Measurements from ENCODE around the gene THSD7B. TPM values are rescaled to one million over a fixed set of nuclear protein-coding genes. Genes with fewer than 3 reads are reported as not detected.

Gene THSD7B
- total RNA-seq, 1 donor = under 0.01 TPM

DNA sequence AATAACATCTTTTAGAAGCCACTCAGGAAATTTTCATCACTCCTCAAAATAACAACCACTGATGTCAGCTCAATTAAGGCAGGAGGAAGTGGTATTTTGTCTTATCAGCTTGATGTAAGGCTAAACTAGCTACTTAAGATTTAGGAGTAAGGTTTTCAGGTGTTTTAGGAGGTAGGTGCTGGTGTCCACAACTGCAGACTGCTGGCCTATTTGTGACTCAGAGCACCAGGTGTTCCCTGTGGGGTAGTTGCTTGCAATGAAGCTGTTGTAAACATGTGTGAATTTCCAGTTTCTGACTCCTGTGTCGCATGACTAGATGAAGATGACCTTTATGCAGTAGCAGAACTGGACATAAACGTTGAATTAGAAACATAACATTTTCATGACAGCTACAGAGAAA is 164.2 kb downstream of the THSD7B start:
- H3K27me3 ChIP-seq (ENCODE audit: insufficient read depth, low read length) = no peaks in the 10 kb centered on the region
- no peak for DNase-seq (ENCODE audit: insufficient read length, low spot score, missing footprints)
- no peak for TF ChIP-seq CTCF (IDR thresholded peaks at IDR 0.05; ENCODE audit: extremely low read depth, low read depth, low read length)
- no peak overlapping the region for H3K4me2 ChIP-seq (ENCODE audit: insufficient read depth, low read length)
- no peaks in the 10 kb centered on the region for H3K4me1 ChIP-seq (ENCODE audit: insufficient read depth, low read length)
- no peaks in the 10 kb centered on the region for H3K36me3 ChIP-seq (ENCODE audit: insufficient read depth, low read length)
- H4K20me1 ChIP-seq (ENCODE audit: insufficient read depth, low read length) = no peaks in the 10 kb centered on the region
- no peaks in the 10 kb centered on the region for H3K79me2 ChIP-seq (ENCODE audit: insufficient read depth, low read length)
- H3K4me3 ChIP-seq (ENCODE audit: insufficient read depth, low read length) = no peak overlapping the region
- H3K27ac ChIP-seq (ENCODE audit: low read depth, low read length) = no peak overlapping the region
- no peaks in the 10 kb centered on the region for H3K9me3 ChIP-seq (ENCODE audit: low read depth, low read length)
- no peak overlapping the region for H2AFZ ChIP-seq (ENCODE audit: low read length)

- H2AFZ ChIP-seq (ENCODE audit: low read length) = no peak overlapping the region
- no peak overlapping the region for H3K27ac ChIP-seq (ENCODE audit: low read depth, low read length)
- no peaks in the 10 kb centered on the region for H3K9me3 ChIP-seq (ENCODE audit: low read depth, low read length)
- no peak overlapping the region for H3K4me2 ChIP-seq (ENCODE audit: insufficient read depth, low read length)
- H3K4me3 ChIP-seq (ENCODE audit: insufficient read depth, low read length) = no peak overlapping the region
- no peaks in the 10 kb centered on the region for H3K36me3 ChIP-seq (ENCODE audit: insufficient read depth, low read length)
- no peaks in the 10 kb centered on the region for H3K79me2 ChIP-seq (ENCODE audit: insufficient read depth, low read length)
- no peaks in the 10 kb centered on the region for H3K27me3 ChIP-seq (ENCODE audit: insufficient read depth, low read length)
- no peaks in the 10 kb centered on the region for H4K20me1 ChIP-seq (ENCODE audit: insufficient read depth, low read length)
- no peaks in the 10 kb centered on the region for H3K4me1 ChIP-seq (ENCODE audit: insufficient read depth, low read length)
- no peak for DNase-seq (ENCODE audit: insufficient read length, low spot score, missing footprints)
- peak; percentile 54 for TF ChIP-seq CTCF (IDR thresholded peaks at IDR 0.05; ENCODE audit: extremely low read depth, low read depth, low read length)
These were observed 167.4 kb downstream of the THSD7B start for GRCh38 chr2:136932700-136933099.

GRCh38 chr2:136935119-136935518 is 169.8 kb downstream of the THSD7B start:
- Histone ChIP-seq H3K27ac (ENCODE audit: low read depth, low read length) (no peak overlapping the region), H3K36me3 (ENCODE audit: insufficient read depth, low read length) (no peaks in the 10 kb centered on the region), H2AFZ (ENCODE audit: low read length) (no peak overlapping the region), H4K20me1 (ENCODE audit: insufficient read depth, low read length) (no peaks in the 10 kb centered on the region), H3K4me2 (ENCODE audit: insufficient read depth, low read length) (no peak overlapping the region), H3K4me1 (ENCODE audit: insufficient read depth, low read length) (no peaks in the 10 kb centered on the region), H3K27me3 (ENCODE audit: insufficient read depth, low read length) (no peaks in the 10 kb centered on the region), H3K4me3 (ENCODE audit: insufficient read depth, low read length) (no peak overlapping the region), H3K79me2 (ENCODE audit: insufficient read depth, low read length) (no peaks in the 10 kb centered on the region), H3K9me3 (ENCODE audit: low read depth, low read length) (no peaks in the 10 kb centered on the region)
- no peak for DNase-seq (ENCODE audit: insufficient read length, low spot score, missing footprints)
- no peak for TF ChIP-seq CTCF (IDR thresholded peaks at IDR 0.05; ENCODE audit: extremely low read depth, low read depth, low read length)

DNA sequence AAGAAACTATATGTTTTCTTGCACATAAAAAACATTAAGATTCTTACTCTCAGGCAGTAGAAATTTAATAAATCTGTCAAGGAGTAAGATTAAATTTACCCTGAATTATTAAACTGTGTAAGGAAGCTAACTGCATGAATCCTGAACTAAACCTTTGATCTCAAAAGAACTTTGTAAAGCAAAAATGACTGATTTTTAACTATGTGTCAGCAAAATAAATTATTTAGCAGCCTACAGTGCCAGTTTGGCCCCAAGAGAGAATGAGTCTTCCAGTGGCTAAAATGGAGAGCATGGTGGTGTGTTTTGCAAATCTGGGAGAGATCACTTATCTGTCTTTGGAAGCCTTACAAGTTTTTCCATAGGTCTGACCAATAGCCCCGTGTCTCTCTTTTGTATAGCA is 190.7 kb downstream of the THSD7B start:
- Histone ChIP-seq H3K27ac (ENCODE audit: low read depth, low read length) (no peak overlapping the region), H3K9me3 (ENCODE audit: low read depth, low read length) (no peaks in the 10 kb centered on the region)
- TF ChIP-seq CTCF (IDR thresholded peaks at IDR 0.05; ENCODE audit: extremely low read depth, low read depth, low read length) = no peak

More for the DNA sequence above, 190.7 kb downstream of the THSD7B start:
- Histone ChIP-seq H3K4me1 (ENCODE audit: insufficient read depth, low read length) (no peaks in the 10 kb centered on the region), H2AFZ (ENCODE audit: low read length) (no peak overlapping the region), H3K36me3 (ENCODE audit: insufficient read depth, low read length) (no peaks in the 10 kb centered on the region), H4K20me1 (ENCODE audit: insufficient read depth, low read length) (no peaks in the 10 kb centered on the region), H3K79me2 (ENCODE audit: insufficient read depth, low read length) (no peaks in the 10 kb centered on the region), H3K27me3 (ENCODE audit: insufficient read depth, low read length) (no peaks in the 10 kb centered on the region), H3K4me2 (ENCODE audit: insufficient read depth, low read length) (no peak overlapping the region), H3K4me3 (ENCODE audit: insufficient read depth, low read length) (no peak overlapping the region)
- DNase-seq (ENCODE audit: insufficient read length, low spot score, missing footprints) = no peak

Data from osteoblast (primary cell).